ENCODE results near the gene PLCB1.

Gene PLCB1

DNA sequence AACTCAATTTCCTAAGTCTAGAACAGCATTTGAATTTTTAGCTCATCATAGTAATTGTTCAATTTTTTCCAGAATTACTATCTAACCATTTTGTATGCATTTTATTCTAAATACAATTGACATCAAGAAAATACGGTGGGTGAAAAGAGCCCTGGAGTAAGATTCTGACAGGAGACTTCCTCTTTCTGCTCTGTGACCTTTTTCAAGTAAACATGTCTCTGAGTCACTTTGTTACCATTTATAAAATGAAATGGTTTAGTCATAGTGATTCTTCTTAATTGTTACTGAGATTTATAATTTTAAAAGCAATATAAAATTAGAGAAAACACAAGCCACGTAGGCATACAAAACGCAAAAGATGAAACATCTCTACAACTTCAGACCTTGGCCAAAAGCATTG is 80.2 kb downstream of the PLCB1 start:
- no peak for DNase-seq (ENCODE audit: low read depth, low spot score)

DNA sequence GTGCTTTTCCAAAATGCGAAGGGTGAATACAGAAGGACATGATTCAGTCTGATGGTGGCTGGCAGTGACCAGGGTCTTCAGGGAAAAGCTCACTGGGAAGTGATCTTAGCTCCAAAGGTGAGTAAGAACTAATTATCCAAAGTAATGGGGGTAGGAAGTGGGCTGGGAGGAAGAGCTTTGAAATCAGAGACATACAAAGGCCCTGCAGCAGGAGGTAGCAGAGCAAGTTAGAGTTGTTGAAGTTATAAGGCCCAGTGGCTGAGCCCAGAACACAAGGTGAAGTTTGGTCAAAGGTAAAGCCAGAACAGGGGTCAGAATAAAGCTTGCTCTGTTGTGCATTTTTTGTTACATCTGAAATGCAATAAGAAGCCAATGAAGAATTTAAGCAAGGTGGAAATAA is 81.2 kb downstream of the PLCB1 start:
- no peak for DNase-seq (ENCODE audit: low read depth, low spot score)

DNA sequence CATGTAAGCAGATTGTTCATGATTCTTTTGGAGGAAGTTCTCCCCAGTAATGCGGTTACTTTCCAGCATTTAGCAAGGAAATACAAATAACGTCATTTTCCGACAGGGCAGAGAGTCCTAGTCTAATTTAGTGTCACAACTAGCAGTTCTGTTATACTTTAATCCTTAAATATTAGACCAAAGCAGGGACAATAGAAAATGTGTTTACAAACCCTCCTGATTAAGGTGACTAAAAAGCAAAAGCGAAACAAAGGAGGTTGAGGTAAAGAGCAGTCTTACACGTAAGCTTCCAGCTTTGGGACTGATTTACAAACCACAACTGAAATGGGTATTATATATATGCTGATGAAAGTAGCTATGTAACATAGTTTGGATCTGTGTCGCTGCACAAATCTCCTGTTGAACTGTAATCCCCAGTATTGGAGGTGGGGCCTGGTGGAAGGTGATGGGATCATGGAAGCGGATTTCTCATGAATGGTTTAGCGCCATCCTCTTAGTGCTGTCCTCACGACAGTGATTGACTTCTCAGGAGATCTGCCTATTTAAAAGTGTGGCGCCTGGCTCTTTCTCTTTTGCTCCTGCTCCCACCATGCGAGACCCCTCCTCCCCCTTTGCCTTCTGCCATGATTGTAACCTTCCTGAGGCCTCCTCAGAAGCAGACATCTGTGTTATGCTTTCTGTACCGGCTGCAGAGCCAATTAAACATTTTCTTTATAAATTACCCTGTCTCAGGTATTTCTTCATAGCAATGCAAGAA is 81.9 kb downstream of the PLCB1 start:
- DNase-seq (ENCODE audit: low read depth, low spot score), result no peak

DNA sequence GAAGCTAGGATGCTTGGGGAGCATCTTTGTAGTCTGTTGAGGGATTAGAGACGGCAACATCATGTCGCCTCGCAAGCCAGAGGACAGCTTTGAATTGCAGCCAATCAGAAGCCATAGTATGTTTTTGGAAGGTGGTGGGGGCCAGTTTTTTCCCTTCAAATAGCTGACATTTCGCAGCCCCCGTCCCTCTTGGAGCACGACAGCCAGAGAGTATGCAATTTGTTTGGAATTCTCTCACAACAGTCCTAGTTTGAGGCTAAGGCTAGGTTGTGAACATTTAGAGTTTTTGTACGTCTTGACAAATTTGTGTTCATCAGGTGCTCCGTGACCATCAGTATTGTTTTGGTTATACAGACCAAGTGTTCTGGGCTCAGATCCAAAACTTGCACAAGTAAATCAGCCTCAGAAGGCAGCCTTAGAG is 83.3 kb downstream of the PLCB1 start:
- no peak for DNase-seq (ENCODE audit: low read depth, low spot score)

DNA sequence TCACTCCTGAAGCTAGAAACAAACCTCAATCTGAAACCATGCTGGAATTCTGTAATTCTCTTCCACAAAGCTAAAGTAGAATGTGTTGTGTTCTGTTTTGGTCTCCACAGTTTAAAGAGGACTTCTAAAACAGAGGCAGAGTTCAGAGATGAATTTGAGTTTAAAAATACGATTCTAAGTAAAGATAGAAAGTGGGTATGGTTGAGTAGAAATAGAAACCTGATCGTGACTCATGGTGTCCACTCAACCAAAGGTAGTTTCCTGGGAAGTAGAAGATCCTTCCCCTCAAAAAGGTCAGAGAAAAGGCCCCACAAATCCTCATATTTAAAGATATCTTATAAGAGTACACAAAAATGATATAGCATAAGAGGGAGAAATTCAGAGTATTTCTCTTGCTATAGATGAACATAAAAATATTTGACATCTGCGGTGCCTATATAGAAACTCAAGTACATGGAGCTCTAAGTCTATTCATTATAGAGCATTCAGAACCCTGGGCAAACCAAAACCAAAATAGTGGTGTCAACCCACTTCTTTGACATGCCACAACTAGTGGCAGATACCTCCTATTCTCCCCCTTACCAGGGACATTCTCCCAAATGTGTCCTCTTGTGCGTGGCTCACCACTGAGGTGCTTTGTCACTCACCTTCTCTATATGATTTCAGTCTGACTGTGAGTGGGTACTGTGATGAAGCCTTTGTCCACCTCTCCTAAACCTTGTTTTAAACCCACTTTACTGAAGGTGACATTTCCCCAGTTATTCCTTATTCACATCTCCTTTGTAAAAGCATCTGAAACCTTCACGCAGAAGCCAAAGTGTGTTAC is 84.5 kb downstream of the PLCB1 start:
- DNase-seq (ENCODE audit: low read depth, low spot score), result no peak

DNA sequence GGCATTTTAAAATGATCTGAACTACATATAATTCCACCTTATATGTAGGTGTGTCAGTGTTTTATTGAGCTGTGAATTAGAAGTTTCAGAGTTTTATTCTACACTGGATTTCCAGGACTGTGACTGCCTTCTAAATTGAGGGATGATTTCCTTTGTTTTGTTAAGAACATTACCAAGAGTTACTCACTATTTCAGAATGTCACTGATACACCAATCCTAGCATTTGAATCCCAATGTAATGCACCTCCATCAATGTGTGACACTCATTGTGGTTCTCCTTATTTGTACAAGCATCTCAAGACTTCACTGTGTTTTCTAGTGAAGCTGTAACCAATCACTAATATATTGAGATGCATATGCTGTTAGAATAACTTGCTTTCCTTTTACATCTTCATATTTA is 86.8 kb downstream of the PLCB1 start:
- no peak for DNase-seq (ENCODE audit: low read depth, low spot score)

DNA sequence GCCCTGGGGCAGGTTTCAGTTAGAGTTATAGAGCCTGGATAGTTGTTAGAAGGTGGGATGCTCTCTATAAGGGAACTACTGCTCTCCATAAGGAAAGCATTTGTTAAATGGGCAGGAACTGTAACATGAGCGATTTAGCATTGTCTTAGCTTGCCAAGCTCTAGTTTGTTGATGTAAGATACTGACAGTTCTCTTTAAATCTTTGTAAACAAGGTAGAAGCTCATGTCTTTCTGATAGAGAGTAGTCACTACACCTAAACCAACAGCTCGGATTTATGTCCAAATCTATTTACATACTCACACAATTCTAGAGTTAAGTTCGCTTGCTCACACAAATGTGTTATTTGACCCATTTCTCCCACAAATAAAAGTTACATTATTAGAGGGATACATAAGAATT is 87.3 kb downstream of the PLCB1 start:
- no peak for DNase-seq (ENCODE audit: low read depth, low spot score)

DNA sequence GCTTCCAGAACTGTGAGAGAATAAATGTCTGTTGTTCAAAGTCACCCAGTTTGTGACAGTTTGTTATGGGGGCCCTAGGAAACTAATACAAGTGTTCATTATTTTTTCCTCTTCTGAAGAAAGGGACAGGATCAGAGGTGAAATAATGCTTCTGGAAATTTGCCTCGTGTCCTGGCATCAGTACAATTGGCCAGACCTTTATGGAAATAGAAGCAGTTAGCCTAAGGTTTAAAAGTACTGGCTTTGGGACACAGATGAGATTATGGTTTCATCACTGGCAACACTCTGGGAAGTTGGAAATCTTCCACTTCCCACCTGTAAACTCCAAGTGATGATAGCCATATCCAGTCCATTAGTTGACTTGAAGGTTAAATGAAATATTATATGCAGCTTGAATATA is 88.7 kb downstream of the PLCB1 start:
- no peak for DNase-seq (ENCODE audit: low read depth, low spot score)

DNA sequence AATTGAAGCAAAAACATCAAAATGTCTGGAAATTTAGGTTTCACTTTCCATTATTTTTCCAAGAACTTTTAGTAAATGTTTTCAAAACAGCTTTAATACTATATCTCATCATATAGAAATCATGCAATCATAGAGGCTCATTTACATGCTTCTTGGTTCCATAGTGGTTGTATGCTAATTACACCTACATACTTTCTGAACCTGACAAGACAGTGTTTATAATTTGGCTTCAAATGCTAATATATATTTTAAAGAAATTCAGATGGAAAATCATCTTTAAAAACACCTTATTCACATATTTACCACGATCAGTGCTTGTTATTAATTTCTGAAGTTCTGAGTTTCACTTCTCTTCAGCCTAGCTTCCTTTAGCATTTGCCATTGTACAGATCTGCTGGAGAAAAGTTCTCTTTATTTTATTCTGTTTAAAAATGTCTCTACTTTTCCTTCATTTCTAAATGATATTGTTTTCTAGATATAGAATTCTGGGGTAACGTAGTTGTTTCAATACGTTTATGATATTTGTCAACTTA is 89.9 kb downstream of the PLCB1 start:
- DNase-seq (ENCODE audit: low read depth, low spot score), result no peak

DNA sequence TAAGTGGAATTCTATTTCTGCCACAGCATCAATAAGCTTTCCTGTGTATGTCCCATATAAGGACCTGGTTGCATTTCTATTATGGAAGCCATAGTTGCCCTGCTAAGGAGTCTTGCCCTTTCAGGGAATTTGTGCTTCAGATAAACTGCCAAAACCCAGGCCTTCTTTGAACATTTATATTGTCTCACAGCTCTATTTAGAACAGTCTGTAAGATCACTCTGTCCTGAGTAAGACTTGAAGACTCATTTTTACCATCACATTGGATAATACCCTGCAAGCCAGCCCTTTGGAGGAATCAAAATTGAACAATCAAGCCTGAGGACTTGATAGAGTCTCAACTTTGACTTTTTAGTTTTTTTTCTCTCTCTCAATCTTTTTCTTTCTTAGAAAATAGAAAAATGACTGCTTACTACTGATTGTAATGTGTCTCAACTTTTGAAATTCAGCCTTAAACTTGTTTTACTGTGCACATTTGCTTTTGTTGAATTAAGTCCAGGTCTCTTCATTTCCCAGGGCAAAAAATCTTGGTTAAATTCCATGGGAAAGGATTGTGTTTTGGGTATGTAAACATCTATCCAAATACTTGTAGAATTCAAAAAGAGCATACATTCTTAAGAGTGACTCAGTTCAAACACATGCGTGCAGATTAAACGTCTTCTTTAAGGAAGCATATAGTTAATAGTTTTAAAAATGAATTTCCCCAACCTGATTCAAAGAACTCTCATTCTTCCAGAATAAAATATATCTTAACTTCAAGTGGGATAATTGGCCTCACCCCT is 91.2 kb downstream of the PLCB1 start:
- no peak for DNase-seq (ENCODE audit: low read depth, low spot score)

DNA sequence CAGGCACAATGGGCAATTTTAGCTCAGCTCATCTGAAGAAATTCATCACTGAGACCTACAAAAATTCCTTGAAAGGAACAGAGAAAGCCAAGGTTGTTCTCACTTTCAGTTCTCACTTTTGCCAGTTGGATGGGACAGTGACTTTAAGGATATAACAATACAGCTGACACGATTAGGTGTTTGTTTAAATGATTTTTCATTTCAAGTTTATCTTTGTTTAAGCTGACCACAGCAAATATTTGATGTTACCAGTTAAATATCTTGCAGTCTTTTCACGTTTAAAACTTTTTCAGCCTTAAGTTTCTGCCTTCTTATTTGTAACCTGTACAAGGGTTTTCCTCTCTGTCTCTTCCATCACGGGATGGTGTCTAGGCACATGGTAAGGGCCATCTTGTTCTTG is 93.6 kb downstream of the PLCB1 start:
- DNase-seq (ENCODE audit: low read depth, low spot score), result no peak

DNA sequence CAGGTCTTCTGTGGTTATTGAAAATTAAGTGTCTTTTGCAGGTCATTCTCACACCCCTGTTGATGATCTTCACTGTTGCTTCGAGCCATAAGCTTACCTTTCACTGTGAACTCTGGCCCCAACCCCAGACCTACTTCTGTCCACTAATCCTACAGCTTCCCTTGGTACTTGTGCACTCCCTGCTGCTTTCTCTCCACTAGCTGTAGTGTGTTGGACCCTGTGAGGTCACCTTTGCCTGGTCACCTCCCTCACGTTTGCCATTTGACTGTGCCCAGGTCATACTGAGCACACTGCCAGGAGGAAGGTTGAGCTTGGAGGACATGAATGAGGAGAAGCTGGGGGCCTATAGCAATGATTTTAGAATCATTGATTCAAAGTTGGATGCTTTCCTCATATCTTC is 94.0 kb downstream of the PLCB1 start:
- no peak for DNase-seq (ENCODE audit: low read depth, low spot score)

DNA sequence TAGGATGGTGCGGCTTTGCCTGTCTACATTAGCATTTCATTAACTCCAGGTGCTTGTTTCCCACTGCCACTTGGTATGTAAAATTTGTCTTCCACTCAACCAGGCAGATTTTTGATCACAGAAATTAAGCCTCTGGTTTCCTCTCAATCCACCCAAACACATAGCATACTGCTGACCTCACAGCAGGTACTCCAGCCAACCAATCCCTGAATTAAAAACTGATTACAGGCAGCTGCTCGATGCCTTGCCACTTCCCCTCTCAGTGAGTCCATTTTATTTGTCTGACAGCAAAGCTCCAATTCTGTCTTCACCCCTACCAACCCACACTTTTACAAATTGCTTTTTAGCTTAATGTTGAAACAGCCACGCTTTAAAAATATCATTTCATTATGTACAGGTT is 95.2 kb downstream of the PLCB1 start:
- no peak for DNase-seq (ENCODE audit: low read depth, low spot score)

DNA sequence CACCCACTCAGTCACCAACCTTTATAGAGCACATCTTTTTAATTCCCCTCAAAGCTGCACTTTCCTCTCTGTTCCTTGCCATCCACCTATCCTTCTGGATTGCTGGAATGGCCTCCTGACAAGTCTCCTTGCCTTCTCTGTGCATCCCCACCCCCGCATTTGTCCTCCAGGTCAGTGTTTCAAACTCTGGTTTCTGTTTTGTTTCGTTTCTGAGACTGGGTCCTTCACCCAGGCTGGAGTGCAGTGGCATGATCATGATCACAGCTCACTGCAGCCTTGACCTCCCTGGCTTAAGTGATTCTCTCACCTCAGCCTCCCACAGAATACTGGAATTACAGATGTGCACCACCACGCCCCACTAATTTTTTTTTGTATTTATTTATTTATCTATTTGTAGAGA is 96.2 kb downstream of the PLCB1 start:
- no peak for DNase-seq (ENCODE audit: low read depth, low spot score)

DNA sequence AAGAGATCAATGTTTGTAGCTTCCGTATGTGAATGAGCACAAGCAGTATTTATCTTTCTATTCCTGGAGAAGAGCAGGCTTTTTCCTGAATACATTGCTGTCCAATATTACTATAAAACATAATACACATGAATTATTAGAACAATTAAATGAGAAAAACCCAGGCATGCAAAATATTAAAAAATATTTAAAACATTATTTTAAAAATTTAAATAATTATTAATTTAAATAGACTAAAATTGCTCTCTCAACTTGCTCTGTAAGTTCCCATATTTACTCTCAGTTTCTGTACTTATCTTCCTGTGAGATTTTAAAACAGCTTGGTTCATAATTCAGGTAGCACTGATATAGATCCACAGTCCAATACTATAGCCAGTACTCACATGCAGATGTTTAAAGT is 97.0 kb downstream of the PLCB1 start:
- DNase-seq (ENCODE audit: low read depth, low spot score), result no peak

DNA sequence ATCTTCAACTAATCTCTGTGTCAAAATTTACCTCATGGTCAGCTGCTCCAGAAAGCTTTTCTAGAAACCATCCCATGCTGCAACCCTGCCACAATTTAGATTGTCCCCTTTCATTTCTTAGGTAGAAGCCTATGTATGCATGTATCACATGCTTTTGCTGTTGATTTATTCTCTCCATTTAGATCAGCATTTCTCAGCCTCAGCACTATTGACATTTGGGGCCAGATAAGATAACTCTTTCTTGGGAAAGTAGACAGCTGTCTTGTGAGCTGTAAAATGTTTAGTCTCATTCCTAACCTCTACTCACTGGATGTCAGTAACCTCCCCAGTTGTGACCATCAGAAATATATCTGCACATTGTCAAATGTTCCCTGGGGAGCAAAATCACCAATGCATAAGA is 99.0 kb downstream of the PLCB1 start:
- DNase-seq (ENCODE audit: low read depth, low spot score), result no peak

DNA sequence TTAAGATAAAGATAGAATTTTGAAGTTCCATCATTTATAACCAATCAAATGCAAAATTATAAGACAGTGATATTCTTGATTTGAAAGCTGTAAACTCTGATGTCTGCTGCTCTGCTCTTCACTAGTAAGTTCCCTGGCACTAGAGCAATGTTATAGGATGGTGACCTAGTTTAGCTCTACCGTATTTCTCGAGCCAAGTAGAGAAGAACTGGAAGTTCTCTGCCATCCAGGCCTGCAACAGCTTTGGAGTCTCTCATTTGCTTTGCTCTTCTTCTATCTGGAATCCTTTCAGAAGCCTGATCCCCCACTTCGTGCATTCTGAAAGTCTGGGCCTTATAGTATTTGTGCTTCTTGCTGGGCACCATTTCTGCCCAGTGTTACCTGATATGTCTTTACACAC is 100.3 kb downstream of the PLCB1 start:
- DNase-seq (ENCODE audit: low read depth, low spot score), result no peak

DNA sequence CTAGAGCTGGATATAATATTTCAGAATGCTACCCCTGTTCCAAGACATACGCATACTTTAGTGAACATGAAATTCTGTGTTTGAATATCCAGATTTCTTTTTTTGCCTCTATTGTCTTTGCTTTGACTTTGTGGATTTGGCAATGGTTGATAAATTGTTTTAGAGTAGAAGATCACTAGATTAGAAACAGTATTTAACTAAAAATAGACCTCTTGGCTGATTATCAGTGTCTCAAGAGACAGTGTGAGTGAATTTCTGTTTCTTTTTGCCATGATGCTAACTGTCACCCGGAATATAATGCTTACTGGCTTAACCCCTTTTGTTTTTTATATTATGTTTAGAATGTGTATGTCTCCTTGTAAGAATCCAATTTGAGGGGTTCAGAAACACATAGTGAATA is 102.5 kb downstream of the PLCB1 start:
- no peak for DNase-seq (ENCODE audit: low read depth, low spot score)

DNA sequence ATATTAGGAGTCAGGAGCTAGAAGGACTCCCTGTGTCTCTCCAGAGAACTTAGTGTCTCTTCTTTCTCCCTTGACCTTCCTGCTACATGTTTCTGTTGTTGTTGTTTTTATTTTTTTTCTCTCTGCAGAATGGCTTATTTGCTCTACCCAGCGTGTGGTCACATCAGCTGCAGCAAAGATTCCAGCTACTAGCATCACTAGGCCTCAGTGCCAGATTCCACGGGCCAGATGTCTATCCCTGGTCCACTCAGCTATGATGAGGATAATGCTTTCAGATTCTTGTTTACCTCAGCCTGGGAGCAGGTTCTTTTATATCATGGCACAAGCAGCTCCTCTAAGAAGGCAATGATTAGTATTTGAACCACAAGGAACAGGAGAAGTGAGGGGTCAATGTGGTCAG is 110.0 kb downstream of the PLCB1 start:
- no peak for DNase-seq (ENCODE audit: low read depth, low spot score)

DNA sequence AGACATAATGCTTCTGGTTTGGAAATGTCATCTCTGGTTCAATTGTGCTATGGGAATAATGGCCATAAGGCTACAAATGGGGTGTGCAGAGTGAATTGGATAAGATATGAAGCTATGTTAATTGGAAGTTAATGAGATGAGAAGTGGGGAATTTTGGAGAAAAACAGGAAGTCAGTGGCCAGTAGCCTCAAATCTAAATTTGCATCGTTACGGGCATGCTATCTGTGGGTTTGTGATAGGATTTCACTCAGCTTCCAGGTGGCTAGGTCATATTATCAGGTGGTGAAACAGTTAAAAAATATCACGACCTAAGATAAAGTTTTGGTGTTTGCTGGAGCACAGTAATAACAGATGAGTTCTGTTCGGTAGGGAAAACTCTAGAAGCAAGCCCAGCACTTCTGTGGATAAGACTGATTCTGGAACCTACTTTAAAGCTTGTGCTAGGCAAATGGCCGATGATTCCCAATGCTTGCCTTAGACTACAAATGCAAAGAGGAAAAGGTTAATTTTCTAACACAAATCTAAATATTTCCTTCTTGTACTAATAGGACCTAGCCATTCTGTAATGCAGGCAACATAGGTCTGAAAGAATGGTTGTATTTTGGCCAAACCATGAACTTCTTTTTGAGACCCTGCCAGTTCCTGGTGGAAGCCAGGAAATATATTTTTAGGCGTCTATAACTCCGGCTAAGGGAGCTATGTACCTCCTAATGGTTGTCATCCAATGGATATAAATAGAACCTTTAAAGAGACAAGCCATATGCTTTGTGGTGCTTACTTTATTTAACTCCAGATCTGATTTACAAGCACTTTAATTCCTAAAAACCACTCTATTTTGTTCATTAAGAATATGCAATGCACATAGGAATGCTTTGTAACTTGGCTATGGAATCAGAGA is 111.0 kb downstream of the PLCB1 start:
- DNase-seq (ENCODE audit: low read depth, low spot score), result no peak

DNA sequence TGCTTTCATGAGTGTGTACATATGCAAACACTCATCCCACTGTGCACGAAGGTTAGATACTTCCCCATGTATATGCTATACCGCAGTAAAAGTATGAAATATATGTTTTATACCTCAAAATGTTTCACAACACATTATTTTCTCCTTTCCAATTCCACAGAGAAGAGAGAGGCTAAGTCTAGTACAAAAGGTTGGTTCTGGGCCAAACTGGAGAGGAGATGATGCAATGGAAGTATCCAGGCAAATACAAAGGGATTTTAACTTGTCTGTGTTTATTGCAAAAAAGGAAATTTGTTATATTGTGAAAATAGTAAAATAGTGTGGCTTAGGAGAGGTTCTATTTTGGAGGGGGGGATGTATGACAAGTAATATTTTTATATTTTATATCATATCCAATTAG is 112.6 kb downstream of the PLCB1 start:
- DNase-seq (ENCODE audit: low read depth, low spot score), result no peak

Data from activated CD4-positive, CD25-positive, alpha-beta regulatory T cell treated with anti-CD3 and anti-CD28 coated beads, Interleukin-2, amount 50 U/mL, for 16 hours (primary cell).